ENCODE results near the gene TUB. TPM values are rescaled to one million over a fixed set of nuclear protein-coding genes. Genes with fewer than 3 reads are reported as not detected.

Gene TUB
- total RNA-seq, 1 donor from 2014 or later: 13.5 TPM

DNA sequence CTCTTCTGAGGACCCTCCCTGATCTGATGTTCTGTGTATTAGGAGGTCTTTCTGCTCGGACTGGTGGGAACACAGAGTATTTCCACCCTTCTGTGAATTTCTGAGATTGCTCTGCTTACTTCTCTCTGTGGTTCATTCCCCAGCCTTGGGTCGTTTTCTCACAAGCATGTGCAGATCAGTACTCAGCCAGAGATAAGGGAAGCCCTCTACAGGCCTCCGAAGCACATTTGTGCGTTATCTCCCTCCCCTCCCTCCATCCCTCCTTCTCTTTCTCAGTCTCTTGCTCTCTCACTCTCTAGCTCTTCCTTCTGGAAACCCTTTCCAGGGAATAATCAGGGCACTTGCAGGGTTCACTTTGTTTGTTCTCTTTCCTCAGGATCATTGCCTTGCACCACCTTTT lies 35.2 kb upstream of the TUB start:
- intact Hi-C loops (cut with DNase I): no loop called here
- Histone ChIP-seq H3K27me3 (no peaks in the 10 kb centered on the region), H3K4me1 (no peaks in the 10 kb centered on the region), H3K36me3 (no peaks in the 10 kb centered on the region), H3K27ac (no peak overlapping the region), H3K9me3 (no peaks in the 10 kb centered on the region), H3K4me3 (no peak overlapping the region)
- peak in 1 of 2 donors; percentile 60 for DNase-seq (ENCODE audit: extremely low spot score in 2 of 2)
- TF ChIP-seq POLR2AphosphoS5 (IDR thresholded peaks at IDR 0.05; ENCODE audit: insufficient read depth in 1 of 2, low read depth in 1 of 2) (no peak), POLR2A (IDR thresholded peaks at IDR 0.05) (no peak)
- TF ChIP-seq, protein P1, sequence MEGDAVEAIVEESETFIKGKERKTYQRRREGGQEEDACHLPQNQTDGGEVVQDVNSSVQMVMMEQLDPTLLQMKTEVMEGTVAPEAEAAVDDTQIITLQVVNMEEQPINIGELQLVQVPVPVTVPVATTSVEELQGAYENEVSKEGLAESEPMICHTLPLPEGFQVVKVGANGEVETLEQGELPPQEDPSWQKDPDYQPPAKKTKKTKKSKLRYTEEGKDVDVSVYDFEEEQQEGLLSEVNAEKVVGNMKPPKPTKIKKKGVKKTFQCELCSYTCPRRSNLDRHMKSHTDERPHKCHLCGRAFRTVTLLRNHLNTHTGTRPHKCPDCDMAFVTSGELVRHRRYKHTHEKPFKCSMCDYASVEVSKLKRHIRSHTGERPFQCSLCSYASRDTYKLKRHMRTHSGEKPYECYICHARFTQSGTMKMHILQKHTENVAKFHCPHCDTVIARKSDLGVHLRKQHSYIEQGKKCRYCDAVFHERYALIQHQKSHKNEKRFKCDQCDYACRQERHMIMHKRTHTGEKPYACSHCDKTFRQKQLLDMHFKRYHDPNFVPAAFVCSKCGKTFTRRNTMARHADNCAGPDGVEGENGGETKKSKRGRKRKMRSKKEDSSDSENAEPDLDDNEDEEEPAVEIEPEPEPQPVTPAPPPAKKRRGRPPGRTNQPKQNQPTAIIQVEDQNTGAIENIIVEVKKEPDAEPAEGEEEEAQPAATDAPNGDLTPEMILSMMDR (IDR thresholded peaks at IDR 0.05): no peak

DNA sequence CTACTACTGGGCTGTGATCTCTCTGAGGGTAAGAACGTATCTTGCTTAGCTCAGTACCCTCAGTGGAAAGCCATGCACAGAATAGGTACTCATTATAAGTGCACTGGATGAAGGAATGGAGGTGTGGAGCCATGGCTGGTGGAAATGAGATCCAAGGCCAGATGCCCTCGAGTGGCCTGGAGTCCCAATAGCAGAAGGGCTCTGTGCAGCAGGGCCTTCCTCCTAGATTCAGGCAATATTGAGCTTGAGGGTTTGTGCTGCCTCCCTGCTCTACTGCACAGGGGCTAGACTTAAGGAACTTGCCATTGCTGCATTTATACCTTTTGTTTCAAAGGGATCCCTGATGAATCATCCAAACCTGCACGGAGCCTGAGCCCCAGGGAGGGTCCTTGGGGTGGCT lies 33.6 kb upstream of the TUB start:
- TF ChIP-seq POLR2A (IDR thresholded peaks at IDR 0.05) (no peak), POLR2AphosphoS5 (IDR thresholded peaks at IDR 0.05; ENCODE audit: insufficient read depth in 1 of 2, low read depth in 1 of 2) (no peak)
- TF ChIP-seq, protein P1 (IDR thresholded peaks at IDR 0.05): no peak
- H3K4me1 ChIP-seq: no peaks in the 10 kb centered on the region
- no peaks in the 10 kb centered on the region for H3K9me3 ChIP-seq
- H3K36me3 ChIP-seq: no peaks in the 10 kb centered on the region
- H3K27ac ChIP-seq: no peak overlapping the region
- H3K4me3 ChIP-seq: no peak overlapping the region
- no peaks in the 10 kb centered on the region for H3K27me3 ChIP-seq
- intact Hi-C loops (cut with DNase I): no loop called here
- peak in 1 of 2 donors; percentile 20 for DNase-seq (ENCODE audit: extremely low spot score in 2 of 2)

DNA sequence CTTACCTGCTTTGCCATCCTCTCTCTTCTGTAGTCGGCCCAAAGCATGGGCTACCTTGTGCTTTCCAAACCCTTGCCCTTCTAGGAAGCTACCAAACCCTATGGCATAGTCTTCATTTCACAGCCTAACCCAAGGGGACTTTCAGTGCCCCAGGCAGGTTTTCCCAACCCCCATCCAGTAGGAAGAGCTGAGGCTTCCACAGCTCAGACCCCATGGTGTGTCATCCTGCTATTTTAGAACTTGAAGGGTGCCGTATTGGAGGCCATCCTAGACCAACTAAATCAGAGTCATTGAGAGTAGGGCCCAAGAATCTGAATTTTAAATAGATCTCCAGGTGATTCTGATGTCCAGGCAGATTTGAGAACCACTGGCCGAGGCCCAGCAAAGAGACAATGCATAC lies 31.9 kb upstream of the TUB start:
- TF ChIP-seq POLR2AphosphoS5 (IDR thresholded peaks at IDR 0.05; ENCODE audit: insufficient read depth in 1 of 2, low read depth in 1 of 2) (no peak), POLR2A (IDR thresholded peaks at IDR 0.05) (no peak)
- TF ChIP-seq, protein P1 (IDR thresholded peaks at IDR 0.05): no peak
- Histone ChIP-seq H3K4me3 (no peak overlapping the region), H3K36me3 (no peaks in the 10 kb centered on the region), H3K4me1 (no peaks in the 10 kb centered on the region), H3K27ac (no peak overlapping the region), H3K9me3 (no peaks in the 10 kb centered on the region), H3K27me3 (no peaks in the 10 kb centered on the region)
- peak in 1 of 2 donors; percentile 47 for DNase-seq (ENCODE audit: extremely low spot score in 2 of 2)
- intact Hi-C loops (cut with DNase I): no loop called here

DNA sequence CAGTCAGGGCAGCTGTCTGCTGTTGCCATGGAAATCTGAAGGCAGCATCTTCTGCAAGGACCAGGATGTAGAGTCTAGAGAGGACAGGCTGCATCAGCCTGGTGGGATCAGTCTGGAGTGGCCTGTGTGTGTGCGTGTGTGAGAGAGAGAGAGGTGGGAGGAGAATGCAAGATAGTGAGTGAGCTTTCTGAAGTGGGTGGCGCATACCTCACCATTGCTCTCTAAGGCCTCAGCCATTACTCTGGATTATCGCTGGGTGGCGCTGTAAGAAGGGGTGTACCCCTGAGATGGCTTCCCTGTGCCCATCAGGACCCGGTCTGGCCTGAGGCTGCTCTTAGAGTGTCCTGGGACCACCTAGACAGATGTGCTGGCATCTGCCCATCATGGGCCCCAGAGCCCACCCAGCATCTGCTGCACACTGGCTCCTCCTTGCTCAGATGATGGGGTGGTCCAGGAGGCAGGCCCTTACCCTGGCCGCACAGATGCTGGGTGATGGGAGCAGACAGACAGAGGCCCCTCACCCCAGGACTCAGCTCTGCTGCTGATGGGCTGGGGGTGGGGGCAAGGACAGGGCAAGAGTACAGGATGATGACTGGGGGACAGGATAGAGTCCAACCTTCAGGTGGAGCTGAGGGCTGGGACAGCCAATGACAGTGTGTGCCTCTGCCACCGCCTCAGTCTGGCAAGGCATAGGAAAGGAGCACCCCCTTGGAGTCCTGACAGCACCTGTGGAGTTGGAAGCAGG lies 25.7 kb upstream of the TUB start:
- peaks cover 37% of the 10 kb centered on the region for H3K4me1 ChIP-seq
- H3K36me3 ChIP-seq: no peaks in the 10 kb centered on the region
- H3K4me3 ChIP-seq: no peak overlapping the region
- TF ChIP-seq POLR2AphosphoS5 (IDR thresholded peaks at IDR 0.05; ENCODE audit: insufficient read depth in 1 of 2, low read depth in 1 of 2) (no peak), POLR2A (IDR thresholded peaks at IDR 0.05) (no peak)
- TF ChIP-seq, protein P1 (IDR thresholded peaks at IDR 0.05): no peak
- peak in 1 of 2 donors; percentile 64 for DNase-seq (ENCODE audit: extremely low spot score in 2 of 2)
- no peaks in the 10 kb centered on the region for H3K9me3 ChIP-seq
- H3K27ac ChIP-seq: peak overlapping the region; percentile 85
- intact Hi-C loops (cut with DNase I): no loop called here
- H3K27me3 ChIP-seq: no peaks in the 10 kb centered on the region

DNA sequence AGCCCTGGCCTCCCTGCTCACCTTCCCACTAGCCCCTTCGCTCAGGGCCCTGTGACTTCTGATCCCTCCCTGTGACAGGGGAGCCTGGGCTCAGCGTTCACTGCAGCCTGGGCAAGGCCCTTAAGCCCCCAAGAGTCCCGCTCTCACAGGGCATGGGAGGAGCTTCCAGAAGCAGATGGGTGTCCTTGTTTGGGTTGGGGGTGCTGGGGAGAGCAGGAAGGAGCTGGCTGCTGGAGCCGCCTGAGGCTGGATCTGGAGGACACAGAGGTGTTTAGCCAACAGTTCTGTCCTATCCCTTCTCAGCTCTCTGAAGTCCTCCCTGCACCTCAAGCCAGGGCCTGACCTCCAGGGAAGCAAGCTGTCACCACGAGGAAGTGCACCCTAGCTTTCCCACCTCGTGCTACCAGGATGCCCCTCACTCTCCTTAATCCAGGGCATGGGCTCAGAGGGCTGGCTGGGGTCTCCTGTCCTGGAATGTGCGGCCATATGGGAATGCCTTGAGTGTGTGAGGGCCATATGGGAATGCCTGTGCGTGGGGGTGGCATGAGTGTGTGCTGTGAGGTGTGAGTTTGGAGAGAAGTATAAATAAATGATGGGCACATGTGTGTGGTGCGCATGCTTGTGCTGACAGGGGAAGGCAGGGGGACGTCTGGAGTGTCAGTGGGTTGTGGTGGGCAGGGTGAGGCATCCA lies 25.0 kb upstream of the TUB start:
- no peaks in the 10 kb centered on the region for H3K27me3 ChIP-seq
- intact Hi-C loops (cut with DNase I): no loop called here
- DNase-seq (ENCODE audit: extremely low spot score in 2 of 2): peak; percentile 87 to 92
- peak overlapping the region; percentile 85 for H3K27ac ChIP-seq
- TF ChIP-seq, protein P1 (IDR thresholded peaks at IDR 0.05): no peak
- TF ChIP-seq POLR2AphosphoS5 (IDR thresholded peaks at IDR 0.05; ENCODE audit: insufficient read depth in 1 of 2, low read depth in 1 of 2) (no peak), POLR2A (IDR thresholded peaks at IDR 0.05) (no peak)
- H3K9me3 ChIP-seq: no peaks in the 10 kb centered on the region
- H3K4me3 ChIP-seq: no peak overlapping the region
- peaks cover 44% of the 10 kb centered on the region for H3K4me1 ChIP-seq
- no peaks in the 10 kb centered on the region for H3K36me3 ChIP-seq
